ENCODE results near the gene DPH1.
A peak's percentile ranks its signal among the peaks of the same experiment; 100 is the strongest.
"Not testable (repeated sequence)": the region's sequence is repeated elsewhere in the genome, so short reads cannot be mapped to it uniquely, and the experiment has no call there.

Gene DPH1

DNA sequence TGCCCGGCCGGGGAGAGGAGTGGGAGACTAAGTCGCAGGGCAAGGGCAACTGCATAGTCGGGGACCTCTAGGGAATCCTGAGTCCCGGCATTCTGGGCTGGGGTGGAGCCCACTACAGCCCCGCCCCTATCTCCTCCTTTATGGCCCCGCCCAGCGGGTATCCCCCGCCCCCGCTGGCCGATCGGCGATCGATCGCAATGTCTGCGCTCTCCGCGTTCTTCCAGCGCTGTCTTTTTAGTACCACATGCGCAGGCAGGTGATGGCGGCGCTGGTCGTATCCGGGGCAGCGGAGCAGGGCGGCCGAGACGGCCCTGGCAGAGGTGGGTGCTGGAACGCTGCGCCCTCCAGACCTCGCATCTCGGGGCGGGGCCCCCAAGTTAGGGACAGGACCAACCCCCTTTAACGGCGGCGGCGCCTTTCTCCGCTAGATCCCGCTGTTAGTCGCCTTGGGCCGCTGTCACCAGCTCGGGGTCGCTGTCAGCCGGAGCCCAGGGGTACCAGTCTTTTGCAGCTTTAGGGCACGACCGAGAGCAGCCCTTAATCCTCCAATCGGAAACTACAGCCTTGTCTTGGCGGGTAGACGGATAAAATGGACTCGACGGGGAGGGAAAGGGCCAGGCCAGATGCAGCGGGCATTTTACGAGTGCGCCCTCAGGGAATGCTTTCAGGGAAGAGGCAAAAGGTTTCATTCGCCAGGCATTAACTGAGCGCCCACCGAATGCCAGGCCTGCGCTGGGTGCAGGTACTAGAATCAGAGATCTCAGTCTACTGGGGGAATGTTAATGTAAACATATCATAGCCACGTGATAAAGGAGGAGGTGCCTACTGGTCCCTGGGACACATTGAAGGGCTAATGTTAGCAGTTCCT lies at the start of gene DPH1:
TSS of gene DPH1 (plus strand) at position 243 of the 868 bp plus-strand sequence. CDS start at position 260, 17 bp downstream.
- DNase-seq (ENCODE audit: low spot score): peak; percentile 82

DNA sequence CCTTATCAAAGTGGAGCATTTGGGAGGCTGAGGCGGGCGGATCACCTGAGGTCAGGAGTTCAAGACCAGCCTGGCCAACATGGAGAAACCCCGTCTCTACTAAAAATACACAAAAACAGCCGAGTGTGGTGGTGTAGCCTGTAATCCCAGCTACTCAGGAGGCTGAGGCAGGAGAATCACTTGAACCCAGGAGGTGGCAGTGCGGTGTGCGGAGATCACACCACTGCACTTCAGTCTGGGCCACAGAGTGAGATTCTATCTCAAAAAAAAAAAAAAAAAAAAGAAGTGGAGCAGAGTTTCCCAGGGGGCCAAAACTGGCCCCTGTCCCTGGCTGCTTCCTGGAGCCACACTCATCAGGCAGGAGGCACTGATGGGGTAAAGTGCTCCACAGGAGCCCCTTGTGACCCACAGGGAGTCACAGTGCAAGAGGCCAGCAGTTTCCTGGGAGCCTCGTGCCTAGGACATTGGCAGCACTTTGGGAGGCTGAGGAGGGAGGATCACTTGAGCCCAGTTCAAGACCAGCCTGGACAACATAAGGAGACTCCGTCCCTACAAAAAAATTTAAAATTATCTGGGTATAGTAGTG lies 49.2 kb upstream of the DPH1 start:
- DNase-seq (ENCODE audit: low spot score): no peak

DNA sequence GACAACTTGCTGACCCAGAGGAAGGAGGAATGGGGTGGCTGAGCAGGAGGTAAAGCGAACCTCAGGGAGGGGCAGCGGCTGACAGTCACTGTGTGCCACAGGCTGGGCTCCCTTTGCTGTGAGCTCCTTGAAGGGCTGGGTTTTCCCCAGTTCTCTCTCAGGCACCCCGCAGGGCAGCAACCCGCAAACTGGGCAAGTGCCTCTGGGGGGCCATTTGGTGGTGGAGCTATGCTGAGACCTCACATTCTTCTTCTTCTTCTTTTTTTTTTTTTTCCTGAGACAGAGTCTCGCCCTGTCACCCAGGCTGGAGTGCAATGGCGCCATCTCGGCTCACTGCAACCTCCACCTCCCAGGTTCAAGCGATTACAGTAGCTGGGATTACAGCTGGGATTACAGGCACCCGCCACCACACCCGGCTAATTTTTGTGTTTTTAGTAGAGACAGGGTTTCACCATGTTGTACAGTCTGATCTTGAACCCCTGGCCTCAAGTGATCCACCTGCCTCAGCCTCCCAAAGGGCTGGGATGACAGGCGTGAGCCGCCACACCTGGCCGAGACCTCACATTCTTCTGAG lies 47.1 kb upstream of the DPH1 start:
- not testable (repeated sequence) for DNase-seq (ENCODE audit: low spot score)

DNA sequence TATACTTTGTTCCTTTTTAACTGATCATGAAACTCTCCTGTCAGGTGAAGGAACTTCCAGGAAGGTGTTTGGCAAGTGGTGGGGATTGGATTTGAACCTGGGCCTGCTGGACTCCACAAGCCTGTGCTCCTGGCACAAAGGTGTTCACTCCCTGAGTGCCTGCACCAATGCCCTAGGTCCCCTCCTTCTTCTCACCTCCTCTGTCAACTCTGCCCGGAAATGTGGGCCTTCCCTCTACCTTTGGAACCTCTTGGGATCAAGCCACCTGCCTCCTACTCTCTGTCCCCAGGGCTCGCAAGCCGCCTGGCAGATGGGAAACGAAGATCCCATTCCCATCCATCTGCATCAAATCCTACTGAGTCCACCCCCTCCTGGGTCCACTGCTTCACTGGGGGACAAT lies 44.9 kb upstream of the DPH1 start:
- DNase-seq (ENCODE audit: low spot score): no peak

DNA sequence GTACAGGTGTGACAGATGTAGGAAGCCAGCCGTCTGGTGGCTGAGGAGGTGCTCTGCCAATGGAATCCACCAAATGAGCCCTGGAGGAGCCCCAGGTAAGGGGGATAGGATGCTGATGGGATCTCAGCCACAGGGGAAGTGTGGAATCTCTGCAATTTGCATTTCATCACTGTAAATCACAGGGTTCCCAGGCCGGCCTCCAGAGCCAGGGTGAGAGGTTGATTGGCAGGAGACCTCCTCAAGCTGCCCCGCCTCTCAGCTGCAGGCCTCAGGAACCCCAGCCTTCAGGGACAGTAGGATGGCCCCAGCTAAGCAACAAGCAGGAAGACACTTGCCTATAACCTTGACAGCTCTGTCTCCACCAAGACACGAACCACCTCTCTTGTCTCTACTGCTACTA lies 44.3 kb upstream of the DPH1 start:
- DNase-seq (ENCODE audit: low spot score): no peak

DNA sequence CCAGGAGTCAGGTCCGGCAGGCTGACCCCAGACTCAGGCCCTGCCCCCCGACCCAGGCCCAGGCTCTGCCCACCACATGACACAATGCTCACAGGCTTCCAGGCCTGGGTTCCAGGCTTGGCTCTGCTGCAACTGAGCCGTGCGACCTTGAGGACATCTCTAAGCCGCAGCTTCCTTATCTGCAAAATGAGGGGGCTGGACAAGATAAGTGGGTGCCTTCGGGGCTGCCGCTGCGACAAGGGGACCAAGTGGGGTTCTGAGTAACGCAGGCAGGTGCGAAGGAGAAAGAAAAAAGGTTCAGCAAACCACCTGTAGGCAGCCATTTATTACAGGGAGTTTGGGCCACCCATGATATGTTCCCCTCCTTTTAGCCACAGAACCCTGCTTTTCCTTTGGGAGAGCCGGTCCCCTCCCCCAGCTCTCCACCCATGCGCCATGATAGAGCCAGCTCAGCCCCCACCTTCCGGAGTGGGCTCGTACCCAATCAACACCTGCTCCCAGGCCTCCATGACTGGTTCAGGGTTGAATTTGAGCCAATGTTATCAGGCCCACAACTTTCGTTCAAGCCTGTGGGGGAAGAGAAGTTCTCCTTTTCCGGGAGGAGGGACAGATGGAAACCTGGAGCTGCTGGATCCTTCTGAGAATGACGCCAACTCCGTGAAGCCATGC lies 43.0 kb upstream of the DPH1 start:
- no peak for DNase-seq (ENCODE audit: low spot score)

DNA sequence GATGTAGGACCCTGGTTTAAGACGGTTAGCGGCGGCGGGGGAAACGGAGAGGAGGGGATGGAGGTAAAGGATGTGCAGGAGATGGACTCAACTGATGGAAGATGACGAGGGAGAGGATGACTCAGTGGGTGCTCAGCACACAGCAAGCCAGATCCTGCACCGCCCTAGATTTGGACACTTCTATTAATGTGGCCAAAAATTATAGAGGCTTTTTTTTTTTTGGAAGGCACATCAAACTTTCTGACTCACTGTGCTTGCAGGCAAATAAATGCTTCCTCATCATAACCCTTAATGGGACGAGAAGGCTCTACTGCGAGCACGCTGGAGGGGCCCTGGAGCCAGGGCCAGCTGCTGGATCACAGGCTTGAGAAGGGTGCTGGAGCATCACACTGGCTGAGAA lies 40.8 kb upstream of the DPH1 start:
- no peak for DNase-seq (ENCODE audit: low spot score)

DNA sequence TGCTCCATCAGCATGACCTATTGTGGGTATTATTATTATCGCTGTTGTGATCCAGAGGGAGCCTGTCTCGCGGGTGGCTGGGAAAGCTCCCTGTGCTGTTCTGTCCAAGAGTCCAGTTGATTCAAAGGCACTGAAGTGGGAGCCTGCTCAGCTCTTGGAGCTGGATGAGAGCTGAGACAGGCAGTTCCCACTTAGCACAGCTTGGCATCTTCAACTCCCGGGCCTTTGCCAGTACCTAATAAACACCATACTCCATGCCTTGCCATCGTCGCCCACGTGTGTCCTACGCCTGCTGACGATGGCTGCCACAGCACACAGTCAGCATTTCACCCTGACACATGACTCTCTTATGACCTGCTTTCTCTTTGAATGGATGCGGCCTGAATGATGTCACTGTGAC lies 37.4 kb upstream of the DPH1 start:
- DNase-seq (ENCODE audit: low spot score): no peak

DNA sequence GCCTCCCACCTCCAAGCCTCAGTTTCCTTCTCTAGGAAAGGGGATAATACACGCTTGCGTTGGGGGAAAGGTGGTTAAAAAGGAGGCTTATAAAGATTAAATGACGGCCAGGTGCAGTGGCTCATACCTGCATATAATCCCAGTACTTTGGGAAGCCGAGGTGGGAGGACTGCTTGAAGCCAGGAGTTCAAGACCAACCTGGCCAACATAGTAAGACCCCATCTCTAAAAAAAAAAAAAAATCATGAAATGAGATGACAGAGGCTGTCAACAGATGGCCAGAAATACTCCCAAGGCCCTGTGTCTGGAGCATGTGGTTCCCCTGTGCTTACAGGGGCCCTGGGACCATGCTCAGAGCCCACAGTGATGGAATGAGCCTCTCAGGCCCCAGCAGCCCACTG lies 35.2 kb upstream of the DPH1 start:
- no peak for DNase-seq (ENCODE audit: low spot score)

DNA sequence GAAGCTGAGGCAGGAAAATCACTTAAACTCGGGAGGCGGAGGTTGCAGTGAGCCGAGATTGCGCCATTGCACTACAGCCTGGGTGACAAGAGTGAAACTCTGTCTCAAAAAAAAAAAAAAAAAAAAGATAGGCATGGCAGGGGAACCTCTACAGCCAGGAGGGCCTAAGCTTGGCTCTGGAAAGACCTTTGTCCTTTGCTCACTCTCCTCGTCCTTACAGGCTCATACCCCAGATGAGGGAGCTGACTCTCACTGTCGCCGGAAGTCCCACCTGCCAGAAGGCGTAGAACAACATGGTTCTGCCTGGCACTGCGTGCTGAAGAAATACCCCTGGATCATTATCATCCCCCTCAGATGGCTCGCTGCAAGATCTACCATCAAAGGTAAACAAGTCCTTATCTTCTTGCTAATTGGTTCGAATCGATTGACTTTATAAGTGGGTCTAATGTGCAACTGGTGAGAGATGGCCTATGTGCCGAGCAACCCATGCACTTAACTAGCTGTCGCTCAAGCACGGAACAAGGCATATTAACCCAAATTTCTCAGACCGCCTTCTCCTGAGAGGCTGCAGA lies 34.5 kb upstream of the DPH1 start:
- DNase-seq (ENCODE audit: low spot score): no peak

DNA sequence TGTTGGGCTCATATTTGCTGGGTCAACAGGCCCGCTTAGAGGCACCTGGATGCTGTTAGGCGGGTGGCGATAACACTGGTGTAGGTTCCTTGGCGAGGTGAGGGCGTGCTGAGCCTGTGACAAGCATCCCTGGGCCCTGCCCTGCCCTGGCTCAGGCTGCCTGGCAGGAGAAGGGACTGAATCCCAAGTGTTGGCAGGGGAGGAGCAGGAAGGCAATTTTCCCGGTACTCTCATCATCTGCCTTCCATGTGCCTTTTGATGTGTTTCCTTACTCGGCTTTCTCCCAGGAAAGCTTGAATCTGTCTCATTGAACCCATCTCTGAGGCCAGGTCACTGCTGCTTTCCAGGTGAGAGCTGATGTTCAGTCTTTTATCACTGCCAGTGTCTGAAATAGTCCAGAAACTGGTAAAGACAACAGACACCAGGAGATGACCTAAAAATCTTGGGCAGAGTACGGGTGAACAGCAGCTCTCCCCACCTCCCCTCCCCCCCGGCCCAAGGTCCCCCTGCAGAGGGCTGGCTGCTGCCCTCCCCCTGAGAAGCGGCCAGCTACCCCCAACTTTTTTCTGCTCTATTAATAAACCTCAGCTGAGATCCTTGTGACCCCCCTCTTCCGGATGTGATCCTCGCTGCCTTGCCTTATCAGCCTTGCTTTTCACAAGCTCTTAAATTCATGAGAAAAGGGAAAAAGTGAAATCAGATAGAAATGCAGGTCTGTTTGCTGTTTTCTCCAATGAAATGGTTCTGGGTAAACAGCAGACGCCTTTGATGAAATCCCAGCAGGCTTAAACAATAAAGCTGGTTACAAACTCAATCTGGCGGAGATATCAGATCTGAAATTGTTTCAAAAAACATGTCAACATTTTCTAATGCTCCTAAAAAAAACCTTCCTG lies 33.8 kb upstream of the DPH1 start:
- no peak for DNase-seq (ENCODE audit: low spot score)

DNA sequence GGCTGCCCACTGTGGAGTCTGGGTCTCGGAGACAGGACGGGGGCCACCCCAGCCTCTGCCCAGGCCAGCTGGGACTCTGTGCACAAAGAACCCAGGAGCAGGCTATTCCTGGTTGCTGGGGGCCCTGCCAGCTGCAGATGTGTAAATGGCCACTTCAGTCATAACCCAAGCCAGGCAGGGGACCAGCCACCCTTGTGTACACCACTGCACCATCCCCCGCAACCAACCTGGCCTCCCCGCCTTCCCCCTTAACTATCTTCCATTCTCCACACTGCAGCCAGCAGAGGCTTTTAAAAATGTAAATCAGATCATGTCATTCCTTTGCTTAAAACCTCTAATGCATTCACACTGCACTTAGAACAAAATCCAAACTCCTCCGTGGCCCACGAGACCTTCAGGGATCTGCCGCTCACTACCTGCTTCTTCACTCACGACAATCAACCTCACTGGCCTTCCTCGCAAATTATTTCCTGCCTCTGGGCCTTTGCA lies 33.1 kb upstream of the DPH1 start:
- no peak for DNase-seq (ENCODE audit: low spot score)

DNA sequence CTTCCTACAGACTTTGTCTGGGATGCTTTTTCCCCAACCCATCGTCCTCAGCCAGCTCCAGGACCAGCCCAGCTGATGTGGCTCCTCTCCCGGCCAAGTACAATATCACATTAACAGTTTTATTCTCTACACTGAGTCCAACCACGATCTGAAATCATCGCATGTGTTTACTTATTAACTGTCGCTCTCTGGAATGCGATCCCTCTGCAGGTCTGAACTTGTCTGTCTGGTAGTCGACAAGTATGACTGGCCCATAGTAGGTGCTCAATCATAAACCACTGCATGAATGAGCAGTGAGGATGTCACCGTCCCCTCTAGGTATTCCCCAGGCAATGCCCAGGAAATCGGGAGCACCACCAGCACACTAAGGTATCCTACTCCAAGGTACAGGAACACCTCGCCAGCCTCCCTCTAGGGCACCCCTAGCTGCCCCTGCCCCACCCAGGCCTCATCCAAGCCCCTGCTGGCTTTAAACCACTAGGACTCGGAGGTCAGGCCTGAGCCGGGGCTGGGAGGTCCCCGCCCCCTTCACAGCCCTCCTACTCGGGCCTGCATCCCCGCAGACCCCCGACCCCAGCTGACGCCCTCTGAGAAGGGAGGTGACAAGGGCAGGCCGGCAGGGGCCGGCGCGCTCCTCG lies 32.5 kb upstream of the DPH1 start:
- DNase-seq (ENCODE audit: low spot score): no peak

DNA sequence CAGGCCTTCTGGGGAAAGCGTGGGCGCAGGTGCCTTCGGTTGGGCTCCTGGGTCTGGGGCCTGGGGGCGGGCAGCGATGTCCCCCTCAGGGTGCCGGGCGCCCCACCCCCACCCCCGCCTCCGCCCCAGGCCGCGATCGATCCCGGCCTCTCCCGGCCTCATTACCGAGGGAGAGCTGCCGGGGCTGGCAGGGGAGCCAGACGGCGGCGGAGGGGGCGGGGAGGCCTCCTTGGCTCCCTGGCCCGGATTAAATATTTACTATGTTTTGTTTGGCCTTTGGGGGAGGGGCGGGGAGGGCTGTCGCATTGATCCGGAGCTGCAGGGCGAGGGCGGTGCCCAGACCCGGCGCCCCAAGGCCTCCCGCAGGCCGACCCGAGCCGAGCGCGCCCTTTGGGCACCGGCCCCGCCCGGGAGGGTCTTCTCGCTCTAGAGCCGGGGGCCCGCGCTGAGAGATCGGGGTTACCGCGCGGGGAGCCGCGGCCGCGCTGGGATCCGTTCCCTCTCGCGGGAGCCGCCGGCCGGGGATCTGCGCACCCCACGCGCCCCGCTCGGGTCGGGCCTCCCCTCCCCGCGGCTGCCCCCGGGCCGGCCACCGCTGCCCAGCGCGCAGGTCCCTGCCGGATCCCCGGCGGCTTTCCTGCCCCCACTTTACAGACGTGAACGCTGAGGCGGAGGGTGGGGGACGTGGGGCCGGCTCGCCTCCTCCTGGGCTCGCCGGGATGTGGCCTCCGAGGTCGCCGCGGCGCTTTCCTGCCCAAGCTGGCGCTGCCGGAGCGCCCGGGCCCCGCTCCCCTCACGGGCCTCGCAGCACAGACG lies 31.8 kb upstream of the DPH1 start:
- no peak for DNase-seq (ENCODE audit: low spot score)

DNA sequence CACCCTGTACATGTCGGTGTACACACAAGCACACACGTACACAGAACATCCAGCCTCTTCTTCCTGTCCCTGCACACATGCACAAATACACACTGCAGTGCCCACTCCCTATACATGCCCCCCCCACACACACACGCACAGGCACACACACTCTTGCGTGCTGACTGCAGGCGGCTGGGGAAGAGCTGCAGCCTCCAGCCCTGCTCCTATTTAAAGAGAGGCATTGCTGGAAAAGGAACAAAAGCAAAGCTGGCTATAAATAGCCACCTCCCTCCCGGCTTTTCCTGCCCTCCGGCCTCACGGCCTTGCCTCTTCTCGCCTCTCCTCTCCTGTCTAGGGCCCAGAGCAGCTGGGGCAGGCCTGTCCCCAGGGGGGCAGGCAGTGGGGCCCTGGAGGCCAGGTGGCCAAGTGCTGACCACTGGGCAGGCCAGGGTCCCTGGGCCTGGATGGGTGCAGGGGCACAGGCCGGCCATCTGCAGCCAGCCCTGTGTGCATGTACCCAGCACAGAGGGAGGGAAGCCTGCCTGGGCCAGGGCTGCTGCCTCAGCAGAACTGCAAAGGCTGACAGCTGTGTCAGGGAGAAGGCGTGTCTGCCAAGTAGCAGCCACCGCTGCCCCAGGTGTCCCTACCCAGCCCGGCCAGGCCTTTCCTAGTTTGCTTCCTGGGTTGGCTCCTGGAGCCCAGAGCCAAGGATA lies 30.2 kb upstream of the DPH1 start:
- no peak for DNase-seq (ENCODE audit: low spot score)

DNA sequence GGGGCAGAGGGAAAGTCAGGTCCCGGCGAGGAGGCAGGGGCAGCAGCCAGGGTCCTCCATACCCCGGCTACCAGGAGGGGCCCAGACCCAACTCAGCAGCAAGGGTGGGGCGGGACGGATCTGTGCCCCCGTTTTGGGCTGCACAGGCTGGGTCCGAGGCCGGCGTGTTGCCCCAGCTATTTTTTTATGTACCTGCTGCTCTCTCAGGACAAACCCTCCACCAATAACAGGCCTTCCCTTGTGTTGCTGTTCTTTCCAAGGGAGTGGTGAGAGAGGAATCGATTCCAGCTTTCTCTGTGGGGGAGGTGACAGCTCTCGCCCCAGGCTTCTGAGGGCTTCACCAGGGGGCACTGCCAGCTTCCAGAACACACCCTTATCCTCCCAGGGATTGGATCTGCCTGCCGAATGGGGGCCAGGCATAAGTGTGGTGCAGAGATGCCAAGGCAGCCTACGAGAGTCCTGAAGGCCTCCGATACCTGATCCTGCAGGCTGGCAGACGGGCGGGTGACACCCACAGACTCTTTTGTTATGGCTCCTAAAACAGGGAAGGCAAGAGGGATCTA lies 27.1 kb upstream of the DPH1 start:
- DNase-seq (ENCODE audit: low spot score): no peak

DNA sequence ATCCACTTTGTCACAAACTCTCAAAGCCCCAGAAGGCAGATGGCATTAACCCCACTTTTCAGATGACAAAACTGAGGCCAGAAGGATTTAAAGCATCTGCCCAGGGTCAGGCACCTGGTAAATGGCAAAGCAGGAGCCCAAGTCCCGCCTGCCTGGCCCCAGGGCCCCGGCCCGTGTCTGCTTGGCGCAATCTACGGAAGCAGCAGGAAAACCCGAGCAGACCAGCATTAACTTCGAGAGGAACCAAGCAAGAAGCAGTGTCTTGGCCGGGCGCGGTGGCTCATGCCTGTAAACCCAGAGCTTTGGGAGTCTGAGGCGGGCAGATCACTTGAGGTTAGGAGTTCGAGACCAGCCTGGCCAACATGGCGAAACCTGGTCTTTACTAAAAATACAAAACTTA lies 26.4 kb upstream of the DPH1 start:
- DNase-seq (ENCODE audit: low spot score): no peak

DNA sequence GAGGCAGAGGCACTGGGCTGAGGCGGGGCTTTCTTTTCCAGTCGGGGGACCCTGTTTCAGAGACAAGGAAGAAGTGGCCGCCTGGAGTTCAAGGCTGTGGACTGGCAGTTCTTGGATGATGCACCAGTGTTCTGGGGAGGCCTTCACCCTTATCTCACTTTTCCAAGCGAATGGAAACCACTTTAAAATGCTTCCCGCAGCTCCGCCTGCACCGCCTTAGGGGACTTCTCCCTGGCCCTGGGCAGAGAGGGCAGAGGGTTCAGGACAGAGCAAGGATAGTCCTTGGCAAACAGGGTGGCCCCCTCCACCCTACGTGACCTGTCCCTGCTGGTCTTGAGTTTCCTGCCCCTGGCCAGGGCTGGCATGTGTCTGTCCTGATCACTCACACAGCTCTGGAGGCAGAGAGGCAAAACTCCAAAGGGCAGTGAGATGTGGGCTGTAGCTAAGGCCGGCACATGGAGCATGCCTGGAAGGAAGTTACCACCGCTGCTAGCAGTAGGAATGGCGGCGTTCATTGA lies 25.5 kb upstream of the DPH1 start:
- no peak for DNase-seq (ENCODE audit: low spot score)
